Measurements from ENCODE around the gene VAMP8.

- no peak for TF ChIP-seq CTCF (IDR thresholded peaks at IDR 0.05)
- TF ChIP-seq EP300 (IDR thresholded peaks at IDR 0.05) = no peak
Observed at GRCh38 chr2:85615413-85615728, 38.0 kb downstream of the VAMP8 start.
